ENCODE results near the gene GALNT17.

GALNT17 gene

GRCh38 chr7:71507680-71508602, 376.0 kb downstream of the GALNT17 start:
- DNase-seq (ENCODE audit: low read depth) = no peak

DNA sequence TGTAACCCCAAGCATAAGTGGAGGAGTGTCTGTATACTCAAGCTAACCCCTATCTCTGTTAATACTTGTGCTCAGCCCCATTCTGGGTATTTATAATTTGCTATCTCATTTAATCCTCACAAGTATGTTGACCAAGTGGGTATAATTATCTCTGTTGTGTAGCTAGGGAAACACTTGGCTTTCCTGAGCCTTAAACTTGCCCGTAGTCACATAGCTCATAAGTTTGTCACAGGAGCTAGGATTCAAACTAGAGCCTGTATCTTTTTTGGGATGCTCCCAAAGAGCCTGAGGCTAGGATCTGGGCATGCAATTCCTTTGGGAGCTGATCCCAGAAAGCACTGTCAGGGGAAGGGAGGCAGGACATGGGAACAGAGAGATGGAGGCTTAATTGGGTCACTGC, 377.4 kb downstream of the GALNT17 start:
- no peak for DNase-seq (ENCODE audit: low read depth)

GRCh38 chr7:71511361-71511807, 379.4 kb downstream of the GALNT17 start:
- no peak for DNase-seq (ENCODE audit: low read depth)

DNA sequence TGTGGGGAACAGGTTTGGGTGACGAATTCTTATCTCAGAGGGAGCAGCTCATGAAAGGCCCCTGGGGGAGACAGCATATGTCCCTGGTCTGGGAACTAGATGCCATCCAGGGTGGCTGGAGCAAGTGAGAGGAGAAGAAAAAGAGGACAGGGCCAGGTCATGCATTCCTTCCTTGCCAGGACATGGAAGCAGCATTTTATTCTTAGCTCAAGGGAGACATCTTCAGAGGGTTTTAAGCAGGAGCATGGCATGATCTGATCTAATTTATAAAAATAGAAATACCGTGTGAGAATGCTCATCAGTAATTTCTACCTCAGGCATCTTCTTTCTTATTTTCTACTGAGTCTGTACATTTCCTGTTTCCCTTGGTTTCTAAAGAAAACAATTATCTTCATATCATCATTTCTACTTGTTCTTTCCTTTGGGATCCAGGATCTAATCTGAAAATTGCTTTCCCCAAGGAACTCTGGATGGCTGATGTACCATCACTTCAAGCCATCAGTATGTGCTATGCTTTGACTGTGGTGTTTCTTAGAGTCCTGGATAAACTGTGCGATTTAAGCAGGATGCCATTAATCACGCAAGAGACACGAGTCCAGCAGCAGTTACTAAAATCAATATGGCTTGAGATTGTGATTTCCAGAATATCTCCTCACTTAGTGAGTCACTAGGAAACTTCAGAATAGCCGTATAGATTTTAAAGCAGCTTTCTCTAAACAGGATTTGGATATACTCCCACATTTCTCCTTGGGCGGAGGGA, 386.2 kb downstream of the GALNT17 start:
- no peak for DNase-seq (ENCODE audit: low read depth)

- no peak for DNase-seq (ENCODE audit: low read depth)
These were observed 386.9 kb downstream of the GALNT17 start for GRCh38 chr7:71518880-71519279.

GRCh38 chr7:71521506-71521905, 389.6 kb downstream of the GALNT17 start:
- no peak for DNase-seq (ENCODE audit: low read depth)

DNA sequence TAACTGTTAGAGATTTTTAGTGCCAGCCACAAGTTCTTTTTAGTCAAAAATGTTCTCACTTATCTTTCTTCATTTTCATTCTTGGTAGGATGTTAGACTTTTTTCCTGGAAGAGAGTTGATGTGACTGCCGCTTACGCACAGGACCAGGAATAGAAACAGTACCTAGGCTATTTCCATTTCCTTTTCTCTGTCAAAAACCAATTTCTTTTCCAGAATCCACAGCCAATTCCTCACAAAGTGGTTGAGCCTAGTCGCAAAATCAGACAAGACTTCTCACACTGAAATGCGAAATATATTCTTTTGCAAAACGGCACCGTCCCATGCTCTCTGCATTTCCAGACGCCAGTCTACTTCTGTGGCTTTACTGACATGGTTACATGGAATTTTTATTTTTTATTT, 394.2 kb downstream of the GALNT17 start:
- DNase-seq (ENCODE audit: low read depth) = no peak

DNA sequence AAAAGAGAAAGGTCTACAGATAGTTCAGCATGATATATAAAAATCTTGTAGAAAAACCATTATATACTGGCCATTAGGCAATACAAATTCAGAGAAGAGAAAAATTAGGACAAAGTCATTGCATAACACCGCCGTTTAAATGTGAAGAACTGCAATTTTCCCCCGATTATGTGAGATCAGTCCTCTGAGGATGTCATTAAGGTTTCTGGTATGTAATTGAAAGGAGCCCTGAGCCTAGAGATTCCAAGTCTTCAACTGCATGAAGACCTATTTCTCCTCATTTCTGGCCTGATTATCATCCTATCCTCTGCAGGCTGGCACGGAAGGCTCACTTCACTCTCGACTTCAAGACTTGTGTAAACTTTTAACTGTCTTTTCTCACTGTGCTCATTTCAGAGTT, 395.3 kb downstream of the GALNT17 start:
- no peak for DNase-seq (ENCODE audit: low read depth)

- no peak for DNase-seq (ENCODE audit: low read depth)
These were observed 403.7 kb downstream of the GALNT17 start for GRCh38 chr7:71535616-71536015.

- DNase-seq (ENCODE audit: low read depth) = no peak
These were observed 406.3 kb downstream of the GALNT17 start for GRCh38 chr7:71538210-71538609.

DNA sequence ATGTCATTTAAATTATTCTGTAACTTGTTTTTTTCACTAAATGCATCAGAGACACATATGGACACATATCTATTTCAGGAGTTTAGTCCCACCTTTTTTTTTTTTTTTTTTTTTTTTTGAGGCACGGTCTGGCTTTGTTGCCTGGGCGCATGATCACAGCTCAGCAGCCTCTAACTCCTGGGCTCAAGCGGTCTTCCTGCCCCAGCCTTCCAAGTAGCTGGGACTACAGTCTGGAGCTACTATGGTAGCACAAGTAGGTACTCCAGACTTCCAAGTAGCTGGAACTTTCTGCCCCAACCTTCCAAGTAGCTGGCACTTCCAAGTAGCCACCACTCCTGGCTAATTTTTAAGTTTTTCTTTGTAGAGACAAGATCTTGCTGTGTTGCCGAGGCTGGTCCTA, 407.7 kb downstream of the GALNT17 start:
- DNase-seq (ENCODE audit: low read depth) = no peak

DNA sequence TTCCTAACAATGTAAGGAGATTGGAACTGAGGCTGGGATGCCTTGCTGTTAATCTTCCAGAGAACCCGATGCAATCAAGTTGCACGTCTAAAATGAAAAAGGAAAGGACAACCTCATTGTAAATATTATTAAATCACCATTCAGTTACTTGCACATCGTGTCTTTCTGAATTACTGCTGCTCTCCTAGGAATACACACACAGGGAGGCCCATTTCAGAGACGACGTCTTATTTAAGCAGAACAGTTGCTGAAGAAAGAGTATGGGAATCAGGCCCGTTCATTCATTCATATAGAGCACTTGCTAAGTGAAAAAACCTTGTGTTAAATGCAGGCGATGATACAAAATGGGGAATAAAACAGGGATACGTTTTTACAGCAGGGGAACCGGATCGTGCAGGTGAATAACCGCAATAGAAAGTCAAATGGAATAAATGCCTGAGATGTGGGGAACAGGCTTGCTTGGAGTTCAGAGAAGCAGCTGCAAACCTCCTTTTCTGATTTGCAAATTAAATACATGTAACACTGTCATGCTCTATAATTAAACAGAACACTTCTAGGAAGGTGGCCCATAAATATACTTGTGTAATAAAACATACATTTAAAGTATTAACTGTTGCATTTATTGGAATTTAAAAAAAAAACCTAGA, 409.9 kb downstream of the GALNT17 start:
- no peak for DNase-seq (ENCODE audit: low read depth)

DNA sequence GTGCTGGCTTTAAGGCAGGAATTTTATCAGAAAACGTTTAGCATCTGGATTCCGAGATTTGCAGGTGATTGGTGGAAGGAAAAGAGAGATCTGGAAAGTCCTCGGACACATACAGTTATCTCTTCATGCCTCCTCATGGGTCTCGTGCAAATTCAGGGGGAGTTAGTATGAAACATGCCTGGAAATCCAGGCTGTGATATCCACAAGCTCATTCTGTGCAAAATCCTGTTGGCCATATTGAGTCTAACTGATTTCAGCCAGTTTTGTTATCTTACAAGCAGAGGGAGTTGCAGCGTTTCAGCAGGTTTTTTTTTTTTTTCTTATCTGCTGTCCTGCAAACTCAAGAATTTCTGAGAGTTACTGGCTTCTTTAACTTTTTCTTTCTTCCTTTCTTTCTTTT, 411.5 kb downstream of the GALNT17 start:
- DNase-seq (ENCODE audit: low read depth) = no peak

DNA sequence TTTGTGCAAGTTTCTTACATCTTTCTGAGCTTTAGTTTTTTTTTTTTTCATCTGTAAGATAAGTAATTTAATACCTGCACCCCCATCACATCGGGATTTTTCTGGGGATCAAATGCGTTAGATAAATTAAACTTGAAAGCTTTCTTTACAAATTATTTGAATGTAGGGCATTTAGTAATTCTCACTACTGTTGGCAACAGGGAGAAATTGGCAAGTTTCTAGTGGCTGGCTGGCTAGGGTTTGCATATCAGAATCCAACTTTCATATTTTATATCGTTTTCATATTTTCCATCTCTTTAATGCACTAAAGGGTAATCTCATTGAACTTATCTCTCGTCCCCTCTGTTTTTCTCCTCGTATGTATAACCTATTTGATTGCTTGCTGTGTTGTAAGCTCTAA, 412.9 kb downstream of the GALNT17 start:
- no peak for DNase-seq (ENCODE audit: low read depth)

GRCh38 chr7:71547426-71547825, 415.5 kb downstream of the GALNT17 start:
- DNase-seq (ENCODE audit: low read depth) = no peak

- no peak for DNase-seq (ENCODE audit: low read depth)
These were observed 416.8 kb downstream of the GALNT17 start for GRCh38 chr7:71548746-71549145.

DNA sequence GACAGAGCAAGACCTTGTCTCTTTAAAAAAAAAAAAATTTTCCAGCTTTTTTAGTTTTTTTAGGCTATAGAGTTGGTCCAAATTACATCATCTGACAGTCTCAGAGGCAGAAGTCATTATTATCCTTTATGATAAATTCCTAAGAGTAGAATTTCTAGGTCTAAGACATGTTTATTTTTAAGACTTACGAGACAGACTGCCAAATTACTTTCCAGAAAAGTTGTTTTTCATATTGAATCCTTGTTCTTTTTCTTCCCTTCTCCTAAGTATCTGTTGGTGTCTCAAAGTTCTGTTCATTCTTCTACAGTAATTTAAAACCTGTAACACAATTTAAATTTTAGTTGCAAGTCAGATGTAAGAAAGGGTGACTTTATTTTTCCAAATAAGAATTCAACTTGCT, 421.4 kb downstream of the GALNT17 start:
- DNase-seq (ENCODE audit: low read depth) = no peak

DNA sequence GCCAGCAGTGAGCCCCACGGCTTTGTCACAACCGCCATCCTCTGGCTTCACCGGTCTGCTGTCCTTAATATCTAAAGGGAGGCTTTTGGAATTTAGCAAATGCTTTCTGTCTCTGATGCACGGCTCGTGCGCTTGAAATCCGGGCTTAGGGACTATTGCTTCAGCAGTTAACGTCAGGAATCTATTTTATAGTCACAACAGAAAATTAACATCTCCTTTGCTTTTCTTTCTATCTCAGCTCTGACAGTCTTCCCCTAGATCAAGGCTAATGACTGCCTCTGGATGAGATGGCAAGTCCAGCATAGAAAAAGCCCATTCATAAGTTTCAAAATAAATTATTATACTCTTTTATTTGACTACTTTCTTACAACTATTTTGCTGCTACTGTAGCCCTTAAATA, 423.8 kb downstream of the GALNT17 start:
- no peak for DNase-seq (ENCODE audit: low read depth)

DNA sequence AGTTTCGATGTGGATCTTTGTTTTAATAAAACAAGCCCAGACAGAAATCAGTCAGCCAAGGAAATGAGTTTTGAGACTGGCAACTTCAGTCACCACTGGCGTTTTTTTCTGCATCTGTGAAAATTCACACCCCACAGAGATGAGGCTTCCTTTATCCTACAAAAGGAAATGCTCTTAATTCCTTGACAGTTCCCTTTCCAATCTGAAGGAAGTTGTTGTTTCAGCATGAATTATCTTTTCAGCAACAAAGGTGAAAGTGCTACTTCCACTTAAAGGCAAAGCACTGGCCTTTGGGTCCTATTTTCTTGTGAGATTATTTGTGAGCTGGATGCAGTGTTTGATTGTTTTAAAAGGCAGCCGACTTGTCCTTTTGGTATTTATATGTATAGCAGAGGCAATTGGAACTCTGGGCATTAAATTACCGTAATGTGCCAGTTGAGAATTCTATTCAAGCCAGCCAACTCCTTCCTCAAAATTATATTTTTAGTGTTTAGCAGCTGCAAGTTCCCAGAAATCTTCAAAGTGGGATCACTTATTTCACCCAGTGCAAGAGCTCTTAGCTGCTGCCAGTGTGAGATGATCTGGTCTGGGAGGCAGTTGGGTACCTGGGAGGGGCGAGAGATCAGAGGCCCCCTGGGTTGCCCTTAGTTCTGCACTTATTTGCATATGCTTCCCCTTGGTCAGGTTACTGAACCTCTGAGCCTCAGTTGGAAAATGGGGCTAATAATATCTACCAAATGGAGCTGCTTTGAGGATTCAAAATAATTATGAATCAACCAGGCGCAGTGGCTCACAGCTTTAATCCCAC, 427.1 kb downstream of the GALNT17 start:
- DNase-seq (ENCODE audit: low read depth) = no peak

DNA sequence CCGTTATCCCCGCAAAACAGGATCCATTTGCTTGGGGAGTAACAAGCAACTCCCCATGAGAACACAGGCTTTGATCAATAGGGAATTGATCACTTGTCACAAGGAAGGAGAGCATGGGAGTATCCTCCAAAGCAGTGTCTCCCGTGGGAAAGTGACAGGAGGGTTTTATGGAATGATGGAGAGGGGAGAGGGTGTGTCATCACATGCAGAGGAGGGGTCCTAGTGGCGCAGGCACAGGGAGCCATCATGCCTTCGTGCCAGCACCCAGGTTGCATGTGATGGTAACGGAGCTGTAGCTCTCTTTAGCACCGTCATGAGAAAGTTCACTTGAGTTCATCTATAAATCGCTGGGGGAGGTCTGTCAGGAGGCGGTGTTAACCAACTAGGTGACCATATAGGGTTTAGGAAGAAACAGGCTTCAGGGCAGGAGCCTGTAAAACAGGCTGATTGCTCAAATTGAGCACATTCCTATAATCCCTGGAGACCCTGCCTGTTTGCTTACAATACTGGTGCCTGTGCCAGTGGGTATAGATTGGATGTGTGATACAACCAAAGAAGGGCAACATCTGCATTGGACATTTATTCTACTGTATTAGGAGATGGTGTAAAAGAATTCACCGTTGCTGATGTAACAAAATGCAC, 428.5 kb downstream of the GALNT17 start:
- DNase-seq (ENCODE audit: low read depth) = no peak

- DNase-seq (ENCODE audit: low read depth) = no peak
These were observed 431.3 kb downstream of the GALNT17 start for GRCh38 chr7:71563276-71563675.
